Transverse colon (tissue), 4 donors: ENCODE data around the gene SMYD3.

Experiments used
- EP300 ChIP-seq: sonication (generic); formaldehyde crosslinking; IDR thresholded peaks from one replicate; pipeline ENCODE4 v1.6.1; 2017; ENCODE audit warnings: antibody characterized with exemption, low read depth
- POLR2A ChIP-seq: fragments of 450-650 bp; IDR thresholded peaks from one replicate; pipeline ENCODE4 v1.6.1; 2016; ENCODE audit warnings: antibody characterized with exemption, mild to moderate bottlenecking, moderate library complexity
- POLR2AphosphoS5 ChIP-seq, 3 donors: sonication (generic); formaldehyde crosslinking; IDR thresholded peaks; one replicate each; pipeline ENCODE4 v1.6.1; 2016; ENCODE audit warnings: antibody characterized with exemption in 3 of 3
- TF ChIP-seq, protein P1 (sequence below), 5 experiments: fragments of 200-600 bp in 3 of 5; fragments of 450-650 bp in 2 of 5; sonication (generic) in 3 of 5; IDR thresholded peaks; 1 replicate in 2 of 5; 2 replicates in 3 of 5; pipeline ENCODE4 v1.5.1; 2016 to 2017; ENCODE audit warnings: antibody characterized with exemption in 5 of 5, inconsistent platforms in 3 of 5, mild to moderate bottlenecking in 2 of 5, moderate library complexity in 1 of 5

DNA sequence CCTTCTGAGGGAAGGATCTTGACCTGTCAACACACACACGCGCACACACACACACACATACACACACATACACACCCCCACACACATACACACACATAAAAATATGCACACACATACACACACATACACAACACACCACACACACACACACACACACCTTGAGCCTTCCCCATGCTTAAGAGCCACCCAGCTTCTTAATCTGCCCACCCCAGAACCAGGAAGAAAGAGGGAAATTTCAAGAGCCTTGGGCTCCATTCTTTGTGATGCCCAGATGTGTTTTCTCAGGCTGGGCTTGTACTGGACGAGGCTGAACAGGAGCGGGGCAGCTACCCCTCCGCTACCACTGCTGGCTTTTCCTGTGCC lies 708.7 kb downstream of the SMYD3 start:
- TF ChIP-seq, protein P1, sequence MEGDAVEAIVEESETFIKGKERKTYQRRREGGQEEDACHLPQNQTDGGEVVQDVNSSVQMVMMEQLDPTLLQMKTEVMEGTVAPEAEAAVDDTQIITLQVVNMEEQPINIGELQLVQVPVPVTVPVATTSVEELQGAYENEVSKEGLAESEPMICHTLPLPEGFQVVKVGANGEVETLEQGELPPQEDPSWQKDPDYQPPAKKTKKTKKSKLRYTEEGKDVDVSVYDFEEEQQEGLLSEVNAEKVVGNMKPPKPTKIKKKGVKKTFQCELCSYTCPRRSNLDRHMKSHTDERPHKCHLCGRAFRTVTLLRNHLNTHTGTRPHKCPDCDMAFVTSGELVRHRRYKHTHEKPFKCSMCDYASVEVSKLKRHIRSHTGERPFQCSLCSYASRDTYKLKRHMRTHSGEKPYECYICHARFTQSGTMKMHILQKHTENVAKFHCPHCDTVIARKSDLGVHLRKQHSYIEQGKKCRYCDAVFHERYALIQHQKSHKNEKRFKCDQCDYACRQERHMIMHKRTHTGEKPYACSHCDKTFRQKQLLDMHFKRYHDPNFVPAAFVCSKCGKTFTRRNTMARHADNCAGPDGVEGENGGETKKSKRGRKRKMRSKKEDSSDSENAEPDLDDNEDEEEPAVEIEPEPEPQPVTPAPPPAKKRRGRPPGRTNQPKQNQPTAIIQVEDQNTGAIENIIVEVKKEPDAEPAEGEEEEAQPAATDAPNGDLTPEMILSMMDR (IDR thresholded peaks at IDR 0.05), result no peak
- no peak for TF ChIP-seq EP300
- TF ChIP-seq POLR2A, result no peak
- TF ChIP-seq POLR2AphosphoS5 (IDR thresholded peaks at IDR 0.05), result no peak
